RWPE1 (cell line): ENCODE results near the gene KRT12.
"Not testable (repeated sequence)": the region's sequence is repeated elsewhere in the genome, so short reads cannot be mapped to it uniquely, and the experiment has no call there.

Source experiments
- CTCF ChIA-PET: fragments of 350-600 bp; sonication (Branson Sonifier 250); formaldehyde crosslinking; extraction: SDS; loops from one replicate; lab custom pipeline; 2021; lab: Yijun Ruan, JAX
- POLR2A ChIA-PET: fragments of 400-600 bp; formaldehyde crosslinking; extraction: SDS; loops from one replicate; lab custom pipeline; 2020; ENCODE audit warnings: antibody characterized with exemption; ENCODE audit not compliant: low non-redundant PET; lab: Yijun Ruan, JAX
- DNase-seq: peaks from one replicate; pipeline ENCODE4 v3.0.0; 2012; ENCODE audit warnings: low spot score
- H3K27ac ChIP-seq: fragments of 450-650 bp; 2 replicates; pipeline ENCODE4 v1.5.1; 2017
- CTCF ChIP-seq: fragments of 450-650 bp; conservative IDR thresholded peaks from 2 replicates; pipeline ENCODE4 v1.5.1; 2017; ENCODE audit warnings: low read depth, mild to moderate bottlenecking

Gene KRT12

GRCh38 chr17:40862985-40863733 is 3.9 kb downstream of the KRT12 start:
- ChIA-PET CTCF (interaction anchor here (0.6 to 1.0 kb wide), 3 partner anchors 8 to 786 kb away, joined by 3 to 6 read pairs (median 3); no protein-coding TSS in a partner anchor), POLR2A (no interaction called here)
- no peak overlapping the region for H3K27ac ChIP-seq
- TF ChIP-seq CTCF = no peak
- DNase-seq = no peak

- no peak for TF ChIP-seq CTCF
- CTCF ChIA-PET = no interaction called here
- POLR2A ChIA-PET = no interaction called here
- H3K27ac ChIP-seq = no peak overlapping the region
- no peak for DNase-seq
Observed at GRCh38 chr17:40859536-40859935, 7.5 kb downstream of the KRT12 start.

- DNase-seq, H3K27ac ChIP-seq, POLR2A ChIA-PET: not testable (repeated sequence)
- CTCF ChIA-PET = interaction anchor here (0.7 kb wide), 1 partner anchor 496 kb away, joined by 6 read pairs; no protein-coding TSS in a partner anchor
Observed at GRCh38 chr17:40858667-40859066, 8.4 kb downstream of the KRT12 start.

GRCh38 chr17:40857535-40857934 is 9.5 kb downstream of the KRT12 start:
- CTCF ChIA-PET = interaction anchor here (0.6 to 2.1 kb wide), 9 partner anchors 14 to 806 kb away, joined by 3 to 8 read pairs (median 5); no protein-coding TSS in a partner anchor
- DNase-seq = no peak
- no peak for TF ChIP-seq CTCF
- no peak overlapping the region for H3K27ac ChIP-seq
- POLR2A ChIA-PET = no interaction called here

DNA sequence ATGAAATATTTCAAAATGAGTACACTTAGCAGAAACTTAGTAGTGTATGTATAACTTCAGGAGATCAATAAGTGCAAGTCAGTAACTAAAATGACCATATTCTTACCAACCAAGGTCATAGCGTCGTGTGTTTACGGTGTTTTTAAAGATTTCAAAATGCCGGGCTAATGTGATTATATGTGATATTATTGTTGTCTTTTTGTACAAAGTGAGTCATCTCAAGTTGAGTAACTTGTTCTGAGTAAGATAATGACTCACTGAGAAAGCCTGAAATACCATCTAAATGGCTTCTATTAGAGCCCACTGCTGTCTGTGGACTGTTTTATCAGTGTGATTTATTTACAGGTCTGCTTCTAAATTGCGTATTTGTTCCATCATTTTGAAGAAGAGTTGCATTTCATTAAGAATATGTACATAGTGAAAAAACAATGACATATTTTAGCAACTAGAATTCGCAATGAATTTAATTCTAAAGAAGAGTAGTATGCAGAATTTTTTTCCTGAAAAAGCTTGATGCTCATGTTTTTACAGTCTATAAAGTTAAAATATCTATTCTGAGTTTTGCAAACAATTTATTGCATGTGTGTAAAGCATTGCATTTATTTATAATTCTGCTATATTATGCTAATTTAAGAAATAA is 12.7 kb downstream of the KRT12 start:
- peak; percentile 75 for DNase-seq
- peak overlapping the region; percentile 78 for H3K27ac ChIP-seq
- POLR2A ChIA-PET = no interaction called here
- CTCF ChIA-PET = interaction anchor here (0.6 to 0.7 kb wide), 3 partner anchors 11 to 842 kb away, joined by 3 to 4 read pairs (median 3); no protein-coding TSS in a partner anchor
- no peak for TF ChIP-seq CTCF

GRCh38 chr17:40852364-40852763 is 14.7 kb downstream of the KRT12 start:
- ChIA-PET CTCF (no interaction called here), POLR2A (no interaction called here)
- no peak overlapping the region for H3K27ac ChIP-seq
- TF ChIP-seq CTCF = no peak
- no peak for DNase-seq
